Endothelial cell of umbilical vein (primary cell): ENCODE data around the gene EIF1AD. TPM values are rescaled to one million over a fixed set of nuclear protein-coding genes. Genes with fewer than 3 reads are reported as not detected.

Source experiments
- BruUV-seq: library from RNA; stranded (reverse); fragments of 400-500 nt; replicated peaks from 2 replicates; lab custom pipeline; 2021; lab: Mats Ljungman, UMichigan
- CTCF ChIA-PET: fragments of 300-600, 350-600 bp; sonication (Branson Sonifier 250); formaldehyde crosslinking; loops from one replicate; lab custom pipeline; 2021; ENCODE audit warnings: antibody characterized with exemption, inconsistent platforms; lab: Charles Lee
- POLR2A ChIA-PET: fragments of 300-600, 350-600 bp; sonication (Branson Sonifier 250); formaldehyde crosslinking; loops from one replicate; lab custom pipeline; 2021; ENCODE audit warnings: antibody characterized with exemption, inconsistent platforms; lab: Charles Lee
- DNase-seq: peaks from one replicate; pipeline ENCODE4 v3.0.0-alpha.2; 2011; ENCODE audit warnings: low read depth, low spot score
- FAIRE-seq: peaks from 2 replicates; lab custom pipeline; 2011; peaks lifted over from hg19 to GRCh38; lab: Jason Lieb, UNC
- H2AFZ ChIP-seq: 2 replicates; pipeline ENCODE4 v1.6.0; 2012; ENCODE audit warnings: low read depth, low read length, control low read depth, inconsistent platforms
- H3K27ac ChIP-seq: 2 replicates; pipeline ENCODE4 v1.5.1; 2011; ENCODE audit warnings: low read depth, mild to moderate bottlenecking, control low read depth, low read length, moderate library complexity; ENCODE audit not compliant: insufficient read depth
- H3K27me3 ChIP-seq, 2 experiments: 2 replicates each; pipeline versions ENCODE4 v1.6.0 to v1.6.1; 2011; ENCODE audit warnings: low read length in 2 of 2, mixed read lengths in 1 of 2; ENCODE audit not compliant: control insufficient read depth in 2 of 2, insufficient read depth in 2 of 2
- H3K36me3 ChIP-seq, 2 experiments: 2 replicates in 1 of 2; 3 replicates in 1 of 2; pipeline ENCODE4 v1.5.1; 2011; ENCODE audit warnings: low read length in 2 of 2, mild to moderate bottlenecking in 1 of 2, moderate library complexity in 1 of 2; ENCODE audit not compliant: control insufficient read depth in 2 of 2, insufficient read depth in 2 of 2; ENCODE audit errors: extremely low read depth in 1 of 2
- H3K4me1 ChIP-seq: 3 replicates; pipeline ENCODE4 v1.5.1; 2011; ENCODE audit warnings: mild to moderate bottlenecking, low read length; ENCODE audit not compliant: control insufficient read depth, insufficient read depth; ENCODE audit errors: extremely low read depth
- H3K4me2 ChIP-seq: 2 replicates; pipeline ENCODE4 v1.6.1; 2011; ENCODE audit warnings: low read length, control low read depth, mixed read lengths; ENCODE audit not compliant: insufficient read depth
- H3K4me3 ChIP-seq, 3 experiments: fragments of 200-600 bp in 1 of 3; sonication (generic), shearing (Covaris generic) in 1 of 3; replicated peaks in 1 of 3; 2 replicates each; pipeline ENCODE4 v1.5.1; 2011 to 2016; ENCODE audit warnings: control low read depth in 3 of 3, low read length in 3 of 3, mild to moderate bottlenecking in 2 of 3, inconsistent platforms in 1 of 3, low read depth in 1 of 3, moderate library complexity in 1 of 3; ENCODE audit not compliant: insufficient read depth in 1 of 3
- H3K79me2 ChIP-seq: 2 replicates; pipeline ENCODE4 v1.6.0; 2012; ENCODE audit warnings: low read length, inconsistent platforms; ENCODE audit not compliant: control insufficient read depth, insufficient read depth
- H3K9ac ChIP-seq: replicated peaks from 2 replicates; pipeline ENCODE3; 2011; ENCODE audit warnings: low read length, control low read depth; ENCODE audit not compliant: insufficient read depth; ENCODE audit errors: extremely low read depth
- H3K9me1 ChIP-seq: replicated peaks from 3 replicates; pipeline ENCODE4 v1.6.0; 2011; ENCODE audit warnings: mild to moderate bottlenecking, low read length; ENCODE audit not compliant: control insufficient read depth, insufficient read depth; ENCODE audit errors: extremely low read depth
- H3K9me3 ChIP-seq: replicated peaks from 2 replicates; pipeline ENCODE4 v1.5.1; 2012; ENCODE audit warnings: low read length, inconsistent platforms; ENCODE audit not compliant: control insufficient read depth, insufficient read depth
- H4K20me1 ChIP-seq: replicated peaks from 2 replicates; pipeline ENCODE3; 2011; ENCODE audit warnings: mild to moderate bottlenecking, low read length; ENCODE audit not compliant: control insufficient read depth, insufficient read depth; ENCODE audit errors: extremely low read depth
- CTCF ChIP-seq, 2 donors: IDR thresholded peaks; 1 replicate in 1 of 2; 2 replicates in 1 of 2; pipeline ENCODE4 v1.5.1; 2011; ENCODE audit warnings: low read length in 2 of 2, mild to moderate bottlenecking in 2 of 2, moderate library complexity in 2 of 2, control low read depth in 1 of 2, inconsistent platforms in 1 of 2, low read depth in 1 of 2; ENCODE audit not compliant: insufficient read depth in 1 of 2; ENCODE audit errors: extremely low read depth in 1 of 2
- EZH2 ChIP-seq: IDR thresholded peaks from 2 replicates; pipeline ENCODE4 v1.6.1; 2012; ENCODE audit warnings: borderline replicate concordance, low read depth, mild to moderate bottlenecking, moderate library complexity, low read length, inconsistent platforms; ENCODE audit not compliant: severe bottlenecking
- FOS ChIP-seq: IDR thresholded peaks from 2 replicates; pipeline ENCODE4 v1.6.1; 2011; ENCODE audit warnings: mild to moderate bottlenecking, low read length, moderate library complexity, borderline replicate concordance; ENCODE audit not compliant: insufficient read depth
- GATA2 ChIP-seq: IDR thresholded peaks from 2 replicates; pipeline ENCODE4 v1.7.0; 2011; ENCODE audit warnings: low read depth, mild to moderate bottlenecking, moderate library complexity, mixed read lengths, low read length; ENCODE audit not compliant: insufficient read length, insufficient read depth
- JUN ChIP-seq: IDR thresholded peaks from 2 replicates; pipeline ENCODE4 v1.6.1; 2011; ENCODE audit warnings: borderline replicate concordance, low read depth; ENCODE audit not compliant: insufficient read length, insufficient read depth
- MAX ChIP-seq: IDR thresholded peaks from 2 replicates; pipeline ENCODE4 v1.6.1; 2011; ENCODE audit not compliant: insufficient read depth, insufficient read length
- MYC ChIP-seq: IDR thresholded peaks from one replicate; pipeline ENCODE4 v1.6.1; 2011; ENCODE audit warnings: mild to moderate bottlenecking, low read depth, low read length
- POLR2A ChIP-seq: IDR thresholded peaks from 2 replicates; pipeline ENCODE4 v1.6.1; 2012; ENCODE audit warnings: low read depth, mild to moderate bottlenecking, control low read depth, low read length
- POLR2AphosphoS5 ChIP-seq: IDR thresholded peaks from 2 replicates; pipeline ENCODE4 v1.6.1; 2012; ENCODE audit warnings: low read depth, mild to moderate bottlenecking, control low read depth, low read length, moderate library complexity; ENCODE audit not compliant: insufficient read depth
- dilution Hi-C: fragments of 300-500 bp; cut with MboI; formaldehyde crosslinking; loops from one replicate; pipeline ENCODE4 v1.15.0; 2019; ENCODE audit warnings: low sequenced_read_pairs; ENCODE audit not compliant: extremely low pct_ligation_motif_present
- intact Hi-C: fragments of 100-400 bp; cut with micrococcal nuclease; formaldehyde crosslinking; loops from one replicate; pipeline ENCODE4 v1.10.0; 2022
- polyA plus RNA-seq, 4 experiments: library from polyadenylated mRNA; depleted of rRNA in 3 of 4; stranded (reverse) in 3 of 4; unstranded in 1 of 4; fragments of >200 nt; gene quantifications; 2 replicates each; pipeline versions ENCODE4 v1.2.1 to v1.2.3, GENCODE V29; 2011 to 2012; ENCODE audit warnings: missing spikeins in 1 of 4
- total RNA-seq: library from RNA; stranded (reverse); gene quantifications from 2 replicates; pipeline ENCODE4 v1.2.3, GENCODE V29; 2021

Gene EIF1AD
- total and polyA plus RNA-seq, 2 donors (not counting 3 experiments of a cell fraction or from before 2014, with no cell fraction given) = 39.3 to 39.7 TPM

GRCh38 chr11:66042227-66042995, 40.5 kb upstream of the EIF1AD start:
- H3K36me3 ChIP-seq = no peaks in the 10 kb centered on the region
- no peak overlapping the region for H2AFZ ChIP-seq
- ChIA-PET POLR2A (no interaction called here), CTCF (no interaction called here)
- no peaks in the 10 kb centered on the region for H3K79me2 ChIP-seq
- H3K27me3 ChIP-seq = peaks cover 1 to 2% of the 10 kb centered on the region in 2 experiments
- no peak for DNase-seq
- dilution Hi-C loops = no loop called here
- no TSS peak for BruUV-seq
- H3K9me1 ChIP-seq = no peaks in the 10 kb centered on the region
- H3K4me3 ChIP-seq = no peak overlapping the region
- intact Hi-C loops = no loop called here
- H3K4me2 ChIP-seq = no peak overlapping the region
- no peak for FAIRE-seq
- H4K20me1 ChIP-seq = no peaks in the 10 kb centered on the region
- no peaks in the 10 kb centered on the region for H3K9me3 ChIP-seq
- TF ChIP-seq POLR2AphosphoS5 (no peak), GATA2 (no peak), FOS (no peak), CTCF (IDR thresholded peaks at IDR 0.05; ENCODE audit: extremely low read depth in 1 of 2, insufficient read depth in 1 of 2, low read depth in 1 of 2, low read length in 2 of 2) (no peak), MYC (no peak), POLR2A (no peak), EZH2 (no peak), JUN (no peak), MAX (no peak)
- no peak overlapping the region for H3K9ac ChIP-seq
- no peak overlapping the region for H3K27ac ChIP-seq
- no peaks in the 10 kb centered on the region for H3K4me1 ChIP-seq
